IMR-90 (cell line): Measurements from ENCODE around the gene DNTT. TPM values are rescaled to one million over a fixed set of nuclear protein-coding genes. Genes with fewer than 3 reads are reported as not detected.

Source experiments
- ATAC-seq: fragments of 200-7000 bp; cut with Tn5 transposase; 2 replicates; pipeline ENCODE4 v1.9.1; 2020; ENCODE audit warnings: low read depth, mild to moderate bottlenecking, moderate library complexity
- BruUV-seq: library from RNA; stranded (reverse); fragments of 400-500 nt; replicated peaks from 2 replicates; lab custom pipeline; 2021; lab: Mats Ljungman, UMichigan
- CTCF ChIA-PET: fragments of 300-600 bp; formaldehyde crosslinking; extraction: SDS; loops from one replicate; lab custom pipeline; 2021; ENCODE audit warnings: antibody characterized with exemption; lab: Yijun Ruan, JAX
- POLR2A ChIA-PET: fragments of 300-600 bp; sonication (Branson Sonifier 250); formaldehyde crosslinking; loops from one replicate; lab custom pipeline; 2022; ENCODE audit warnings: antibody characterized with exemption; ENCODE audit not compliant: unreplicated experiment; lab: Charles Lee
- DNase-seq: peaks from one replicate; pipeline ENCODE4 v3.0.0; 2013
- H2AFZ ChIP-seq: replicated peaks from 2 replicates; pipeline ENCODE3; 2013; ENCODE audit warnings: low read length, mild to moderate bottlenecking; ENCODE audit not compliant: poor library complexity
- H2AK5ac ChIP-seq: 2 replicates; pipeline ENCODE4 v1.6.1; 2013; ENCODE audit warnings: low read depth, low read length, inconsistent platforms
- H2AK9ac ChIP-seq: replicated peaks from 2 replicates; pipeline ENCODE3; 2013; ENCODE audit warnings: mild to moderate bottlenecking, low read depth, low read length, moderate library complexity; ENCODE audit not compliant: poor library complexity
- H2BK120ac ChIP-seq: 2 replicates; pipeline ENCODE4 v1.6.1; 2013; ENCODE audit warnings: low read depth, low read length, inconsistent platforms
- H2BK15ac ChIP-seq: 3 replicates; pipeline ENCODE4 v1.6.1; 2013; ENCODE audit warnings: low read depth, low read length, inconsistent platforms
- H2BK20ac ChIP-seq: 2 replicates; pipeline ENCODE4 v1.6.1; 2013; ENCODE audit warnings: low read depth, mild to moderate bottlenecking, inconsistent platforms, low read length, moderate library complexity
- H2BK5ac ChIP-seq: 2 replicates; pipeline ENCODE4 v1.6.1; 2013; ENCODE audit warnings: mild to moderate bottlenecking, low read depth, low read length, inconsistent platforms; ENCODE audit not compliant: poor library complexity, severe bottlenecking
- H3K14ac ChIP-seq: replicated peaks from 2 replicates; pipeline ENCODE4 v1.6.1; 2013; ENCODE audit warnings: low read depth, low read length, inconsistent platforms
- H3K18ac ChIP-seq: 2 replicates; pipeline ENCODE4 v1.6.1; 2013; ENCODE audit warnings: low read depth, low read length, control low read depth
- H3K23ac ChIP-seq: 2 replicates; pipeline ENCODE4 v1.6.1; 2013; ENCODE audit warnings: low read depth, low read length, inconsistent platforms
- H3K27ac ChIP-seq: 2 replicates; pipeline ENCODE4 v1.5.1; 2013; ENCODE audit warnings: mild to moderate bottlenecking, control low read depth, low read length; ENCODE audit not compliant: insufficient read depth
- H3K27me3 ChIP-seq: 2 replicates; pipeline ENCODE4 v1.6.1; 2013; ENCODE audit warnings: low read length; ENCODE audit not compliant: control insufficient read depth, insufficient read depth
- H3K36me3 ChIP-seq: 2 replicates; pipeline ENCODE4 v1.6.1; 2013; ENCODE audit warnings: low read length, mixed read lengths; ENCODE audit not compliant: control insufficient read depth, insufficient read depth
- H3K4ac ChIP-seq: 2 replicates; pipeline ENCODE4 v1.6.1; 2013; ENCODE audit warnings: low read depth, low read length, inconsistent platforms
- H3K4me1 ChIP-seq: 2 replicates; pipeline ENCODE4 v1.6.1; 2013; ENCODE audit warnings: low read length, mixed read lengths; ENCODE audit not compliant: control insufficient read depth, insufficient read depth
- H3K4me2 ChIP-seq: 2 replicates; pipeline ENCODE4 v1.6.1; 2013; ENCODE audit warnings: low read depth, mild to moderate bottlenecking, control low read depth, low read length, moderate library complexity
- H3K4me3 ChIP-seq: 2 replicates; pipeline ENCODE4 v1.5.1; 2013; ENCODE audit warnings: low read depth, mild to moderate bottlenecking, control low read depth, low read length, moderate library complexity; ENCODE audit not compliant: insufficient read depth
- H3K56ac ChIP-seq: 2 replicates; pipeline ENCODE4 v1.6.1; 2013; ENCODE audit warnings: low read length, inconsistent platforms; ENCODE audit not compliant: insufficient read depth; ENCODE audit errors: extremely low read depth
- H3K79me1 ChIP-seq, 2 experiments: 2 replicates each; pipeline ENCODE4 v1.6.1; 2013; ENCODE audit warnings: low read length in 2 of 2, inconsistent platforms in 1 of 2, low read depth in 1 of 2
- H3K9ac ChIP-seq: 2 replicates; pipeline ENCODE4 v1.6.1; 2013; ENCODE audit warnings: low read depth, low read length, control low read depth
- H3K9me1 ChIP-seq: 2 replicates; pipeline ENCODE4 v1.6.1; 2013; ENCODE audit warnings: low read length, inconsistent platforms; ENCODE audit not compliant: insufficient read depth
- H3K9me3 ChIP-seq: 2 replicates; pipeline ENCODE4 v1.6.1; 2013; ENCODE audit warnings: low read length; ENCODE audit not compliant: control insufficient read depth, insufficient read depth
- H4K20me1 ChIP-seq: 2 replicates; pipeline ENCODE4 v1.6.1; 2013; ENCODE audit warnings: low read length, inconsistent platforms; ENCODE audit not compliant: insufficient read depth
- H4K5ac ChIP-seq: 2 replicates; pipeline ENCODE4 v1.6.1; 2013; ENCODE audit warnings: mild to moderate bottlenecking, low read depth, low read length, control low read depth
- H4K8ac ChIP-seq, 2 experiments: 2 replicates each; pipeline ENCODE4 v1.6.1; 2013; ENCODE audit warnings: low read depth in 2 of 2, low read length in 2 of 2, control low read depth in 1 of 2, inconsistent platforms in 1 of 2
- H4K91ac ChIP-seq: 2 replicates; pipeline ENCODE4 v1.6.1; 2013; ENCODE audit warnings: low read depth, low read length, inconsistent platforms; ENCODE audit not compliant: insufficient read depth
- BHLHE40 ChIP-seq: fragments of 150-350 bp; IDR thresholded peaks from 2 replicates; pipeline ENCODE4 v1.6.1; 2016; ENCODE audit warnings: mild to moderate bottlenecking, low read depth, low read length
- CEBPB ChIP-seq: IDR thresholded peaks from 2 replicates; pipeline ENCODE4 v1.6.1; 2012; ENCODE audit warnings: low read depth, low read length, improper control_type of control experiment
- CHD1 ChIP-seq: IDR thresholded peaks from 2 replicates; pipeline ENCODE4 v1.6.1; 2012; ENCODE audit warnings: low read depth, low read length, improper control_type of control experiment
- CTCF ChIP-seq: conservative IDR thresholded peaks from 2 replicates; pipeline ENCODE4 v1.5.1; 2012; ENCODE audit warnings: mild to moderate bottlenecking, low read depth, low read length, improper control_type of control experiment
- ELK1 ChIP-seq: fragments of 150-350 bp; IDR thresholded peaks from 2 replicates; pipeline ENCODE4 v1.6.1; 2016; ENCODE audit warnings: low read depth, mild to moderate bottlenecking, low read length, moderate library complexity, borderline replicate concordance
- FOS ChIP-seq: fragments of 150-350 bp; IDR thresholded peaks from 2 replicates; pipeline ENCODE4 v1.6.1; 2016; ENCODE audit warnings: low read depth, low read length
- MAZ ChIP-seq: IDR thresholded peaks from 2 replicates; pipeline ENCODE4 v1.6.1; 2012; ENCODE audit warnings: low read depth, mild to moderate bottlenecking, low read length, improper control_type of control experiment, moderate library complexity, borderline replicate concordance
- NFE2L2 ChIP-seq: fragments of 150-350 bp; IDR thresholded peaks from 2 replicates; pipeline ENCODE4 v1.6.1; 2016; ENCODE audit warnings: low read depth, mild to moderate bottlenecking, low read length
- POLR2A ChIP-seq: IDR thresholded peaks from 2 replicates; pipeline ENCODE4 v1.6.1; 2012; ENCODE audit warnings: mild to moderate bottlenecking, low read depth, low read length
- RAD21 ChIP-seq: IDR thresholded peaks from 2 replicates; pipeline ENCODE4 v1.6.1; 2012; ENCODE audit warnings: low read length, improper control_type of control experiment
- RCOR1 ChIP-seq: IDR thresholded peaks from 2 replicates; pipeline ENCODE4 v1.6.1; 2012; ENCODE audit warnings: mild to moderate bottlenecking, low read length, improper control_type of control experiment; ENCODE audit not compliant: insufficient replicate concordance
- SMC3 ChIP-seq: fragments of 150-350 bp; IDR thresholded peaks from 2 replicates; pipeline ENCODE4 v1.6.1; 2016; ENCODE audit warnings: low read depth, mild to moderate bottlenecking, antibody characterized with exemption, low read length, moderate library complexity
- USF2 ChIP-seq: fragments of 150-350 bp; IDR thresholded peaks from 2 replicates; pipeline ENCODE4 v1.6.1; 2017; ENCODE audit warnings: mild to moderate bottlenecking, antibody characterized with exemption, low read length, low read depth
- WGBS, 2 experiments: methylation state at CpG; one replicate each; pipeline versions ENCODE4 v1.1.5 to v1.1.7; 2013; ENCODE audit warnings: missing lambda C conversion rate in 2 of 2; ENCODE audit not compliant: insufficient read length in 1 of 2; ENCODE audit errors: extremely low coverage in 2 of 2; 5-methylcytosine and 5-hydroxymethylcytosine counted together
- dilution Hi-C: fragments of 300-500 bp; cut with HindIII; formaldehyde crosslinking; loops from one replicate; pipeline ENCODE4 v1.14.3; 2018; ENCODE audit warnings: low sequenced_read_pairs; ENCODE audit not compliant: unreplicated experiment
- in situ Hi-C: fragments of 300-500 bp; cut with MboI; formaldehyde crosslinking; loops from 3 replicates; pipeline ENCODE4 v1.14.3; 2019; ENCODE audit warnings: low sequenced_read_pairs, inconsistent platforms, mixed read lengths
- intact Hi-C: fragments of 100-400 bp; cut with micrococcal nuclease; formaldehyde crosslinking; loops from 2 replicates; pipeline ENCODE4 v1.10.0; 2022
- polyA plus RNA-seq, 3 experiments: library from polyadenylated mRNA; depleted of rRNA; stranded (reverse); fragments of >200 nt; gene quantifications; 2 replicates each; pipeline ENCODE4 v1.2.3, GENCODE V29; 2012; ENCODE audit warnings: low replicate concordance in 1 of 3
- total RNA-seq: library from RNA; depleted of rRNA; stranded (reverse); fragments of >200 nt; gene quantifications from 2 replicates; pipeline ENCODE4 v1.2.3, GENCODE V29; 2012

The DNTT gene
- total and polyA plus RNA-seq, 2 of the 4 experiments (the other 2 are of a cell fraction): not detected

GRCh38 chr10:96338279-96338925 lies 34.2 kb downstream of the DNTT start:
- Histone ChIP-seq H4K5ac (no peak overlapping the region), H2BK20ac (no peak overlapping the region), H3K4me2 (no peak overlapping the region), H3K27ac (no peak overlapping the region), H3K23ac (no peak overlapping the region), H3K14ac (no peak overlapping the region), H3K79me1 (no peaks in the 10 kb centered on the region), H3K4me1 (no peaks in the 10 kb centered on the region), H3K27me3 (no peaks in the 10 kb centered on the region; the same call in none of the 2 replicates), H2AK9ac (no peak overlapping the region), H2BK15ac (no peak overlapping the region), H4K8ac (no peak overlapping the region), H3K56ac (no peak overlapping the region), H3K9me3 (no peaks in the 10 kb centered on the region), H2BK5ac (no peak overlapping the region), H2BK120ac (no peak overlapping the region), H3K36me3 (no peaks in the 10 kb centered on the region), H3K18ac (no peak overlapping the region), H3K9ac (no peak overlapping the region), H3K4me3 (no peak overlapping the region), H3K9me1 (no peaks in the 10 kb centered on the region), H2AK5ac (no peak overlapping the region), H2AFZ (no peak overlapping the region), H3K4ac (no peak overlapping the region), H4K91ac (no peak overlapping the region), H4K20me1 (no peaks in the 10 kb centered on the region)
- no TSS peak for BruUV-seq
- intact Hi-C loops: no loop called here
- WGBS, 2 experiments: no CpG with 5 or more reads among the region's 5 CpGs
- dilution Hi-C loops: no loop called here
- TF ChIP-seq POLR2A (no peak), MAZ (no peak), SMC3 (no peak), CTCF (no peak), NFE2L2 (no peak), CHD1 (no peak), USF2 (no peak), ELK1 (no peak), RAD21 (no peak), FOS (no peak), BHLHE40 (no peak), CEBPB (no peak), RCOR1 (no peak)
- ATAC-seq (no peak), DNase-seq (no peak)
- ChIA-PET POLR2A (no interaction called here), CTCF (no interaction called here)
- in situ Hi-C loops: no loop called here
